H9 (cell line): ENCODE results near the gene NET1. TPM values are rescaled to one million over a fixed set of nuclear protein-coding genes. Genes with fewer than 3 reads are reported as not detected.

ENCODE experiments used
- DNase-seq: peaks from one replicate; pipeline ENCODE4 v3.0.0-alpha.2; 2017
- H2AFZ ChIP-seq: one replicate; pipeline ENCODE4 v1.6.1; 2013; ENCODE audit warnings: mild to moderate bottlenecking, low read length, control low read depth, moderate library complexity
- H2AK5ac ChIP-seq: 2 replicates; pipeline ENCODE4 v1.6.1; 2013; ENCODE audit warnings: low read length, control low read depth, mixed read lengths; ENCODE audit not compliant: insufficient read length
- H2BK120ac ChIP-seq: one replicate; pipeline ENCODE4 v1.6.1; 2013; ENCODE audit warnings: low read depth, mild to moderate bottlenecking, low read length, control low read depth, inconsistent platforms; ENCODE audit not compliant: poor library complexity, severe bottlenecking
- H2BK12ac ChIP-seq: 2 replicates; pipeline ENCODE4 v1.6.1; 2013; ENCODE audit warnings: low read length, control low read depth, mixed read lengths, low read depth; ENCODE audit not compliant: insufficient read length
- H2BK15ac ChIP-seq: 2 replicates; pipeline ENCODE4 v1.6.1; 2013; ENCODE audit warnings: low read depth, low read length, control low read depth
- H2BK20ac ChIP-seq: one replicate; pipeline ENCODE4 v1.6.1; 2013; ENCODE audit warnings: low read depth, mild to moderate bottlenecking, low read length, control low read depth, inconsistent platforms; ENCODE audit not compliant: poor library complexity, severe bottlenecking
- H2BK5ac ChIP-seq: 2 replicates; pipeline ENCODE4 v1.6.1; 2013; ENCODE audit warnings: low read length, control low read depth, mixed read lengths; ENCODE audit not compliant: insufficient read length
- H3K14ac ChIP-seq: 2 replicates; pipeline ENCODE4 v1.6.1; 2013; ENCODE audit warnings: low read length, control low read depth; ENCODE audit not compliant: insufficient read depth
- H3K18ac ChIP-seq: 2 replicates; pipeline ENCODE4 v1.6.1; 2013; ENCODE audit warnings: low read depth, mild to moderate bottlenecking, mixed read lengths, low read length, control low read depth; ENCODE audit not compliant: insufficient read length
- H3K23ac ChIP-seq: 2 replicates; pipeline ENCODE4 v1.6.1; 2013; ENCODE audit warnings: low read length, control low read depth, mixed read lengths, low read depth; ENCODE audit not compliant: insufficient read length
- H3K23me2 ChIP-seq: 2 replicates; pipeline ENCODE4 v1.6.1; 2013; ENCODE audit warnings: low read depth, mild to moderate bottlenecking, mixed read lengths, low read length, control low read depth; ENCODE audit not compliant: insufficient read length, poor library complexity, severe bottlenecking
- H3K27ac ChIP-seq: 2 replicates; pipeline ENCODE4 v1.5.1; 2013; ENCODE audit warnings: low read length, control low read depth, mixed read lengths, low read depth; ENCODE audit not compliant: insufficient read length
- H3K27me3 ChIP-seq: 2 replicates; pipeline ENCODE4 v1.6.1; 2013; ENCODE audit warnings: low read length, control low read depth, inconsistent platforms; ENCODE audit not compliant: insufficient read depth
- H3K4ac ChIP-seq: 2 replicates; pipeline ENCODE4 v1.6.1; 2013; ENCODE audit warnings: low read depth, mild to moderate bottlenecking, control low read depth, inconsistent platforms, low read length, moderate library complexity
- H3K4me1 ChIP-seq: 2 replicates; pipeline ENCODE4 v1.6.1; 2013; ENCODE audit warnings: low read length, control low read depth, inconsistent platforms; ENCODE audit not compliant: insufficient read depth
- H3K4me2 ChIP-seq: 2 replicates; pipeline ENCODE4 v1.6.1; 2013; ENCODE audit warnings: low read length, control low read depth, mixed read lengths; ENCODE audit not compliant: insufficient read length, insufficient read depth
- H3K56ac ChIP-seq: 2 replicates; pipeline ENCODE4 v1.6.1; 2013; ENCODE audit warnings: low read depth, mild to moderate bottlenecking, mixed read lengths, low read length, control low read depth; ENCODE audit not compliant: insufficient read length
- H3K79me1 ChIP-seq: 2 replicates; pipeline ENCODE4 v1.6.1; 2013; ENCODE audit warnings: low read depth, mild to moderate bottlenecking, moderate library complexity, low read length, control low read depth, inconsistent platforms; ENCODE audit not compliant: insufficient read depth, poor library complexity, severe bottlenecking
- H3K79me2 ChIP-seq: 2 replicates; pipeline ENCODE4 v1.6.1; 2013; ENCODE audit warnings: low read length, control low read depth, inconsistent platforms; ENCODE audit not compliant: insufficient read depth
- H3K9ac ChIP-seq: 2 replicates; pipeline ENCODE4 v1.6.1; 2013; ENCODE audit warnings: low read length, control low read depth, mixed read lengths; ENCODE audit not compliant: insufficient read length; ENCODE audit errors: extremely low read depth
- H3K9me3 ChIP-seq: one replicate; pipeline ENCODE4 v1.6.1; 2013; ENCODE audit warnings: low read depth, low read length, inconsistent platforms; ENCODE audit not compliant: control insufficient read depth
- H3T11ph ChIP-seq: one replicate; pipeline ENCODE4 v1.6.1; 2013; ENCODE audit warnings: mild to moderate bottlenecking, low read length, control low read depth, inconsistent platforms
- H4K20me1 ChIP-seq: one replicate; pipeline ENCODE4 v1.6.1; 2013; ENCODE audit not compliant: control insufficient read depth, insufficient read length, insufficient read depth
- H4K5ac ChIP-seq: 2 replicates; pipeline ENCODE4 v1.6.1; 2013; ENCODE audit warnings: low read depth, mild to moderate bottlenecking, mixed read lengths, low read length, control low read depth; ENCODE audit not compliant: insufficient read length
- H4K8ac ChIP-seq: replicated peaks from 2 replicates; pipeline ENCODE4 v1.6.1; 2013; ENCODE audit warnings: low read length, control low read depth, mixed read lengths, low read depth; ENCODE audit not compliant: insufficient read length
- H4K91ac ChIP-seq: 2 replicates; pipeline ENCODE4 v1.6.1; 2013; ENCODE audit warnings: low read depth, mild to moderate bottlenecking, moderate library complexity, mixed read lengths, low read length, control low read depth; ENCODE audit not compliant: insufficient read length
- H3K27ac Mint-ChIP-seq, 3 experiments: 2 replicates in 2 of 3; 3 replicates in 1 of 3; pipeline ENCODE4 v1.8.0; 2020 to 2021; ENCODE audit warnings: mixed read lengths in 3 of 3, mild to moderate bottlenecking in 1 of 3, moderate library complexity in 1 of 3
- H3K27me3 Mint-ChIP-seq: 2 replicates; pipeline ENCODE4 v1.8.0; 2021; ENCODE audit warnings: low read depth, mild to moderate bottlenecking, moderate library complexity, mixed read lengths
- H3K36me3 Mint-ChIP-seq, 3 experiments: 2 replicates in 2 of 3; 3 replicates in 1 of 3; pipeline ENCODE4 v1.8.0; 2020 to 2021; ENCODE audit warnings: low read depth in 3 of 3, mixed read lengths in 3 of 3; ENCODE audit not compliant: insufficient read depth in 1 of 3
- H3K4me1 Mint-ChIP-seq, 2 experiments: 2 replicates each; pipeline ENCODE4 v1.8.0; 2020; ENCODE audit warnings: mixed read lengths in 2 of 2
- H3K4me3 Mint-ChIP-seq, 2 experiments: 2 replicates in 1 of 2; 3 replicates in 1 of 2; pipeline ENCODE4 v1.8.0; 2020 to 2021; ENCODE audit warnings: mild to moderate bottlenecking in 2 of 2, mixed read lengths in 2 of 2, moderate library complexity in 1 of 2
- H3K9me3 Mint-ChIP-seq, 2 experiments: 2 replicates in 1 of 2; 3 replicates in 1 of 2; pipeline ENCODE4 v1.8.0; 2020; ENCODE audit warnings: mild to moderate bottlenecking in 2 of 2, mixed read lengths in 2 of 2, moderate library complexity in 1 of 2
- CTCF ChIP-seq: fragments of 200-600 bp; sonication (generic); conservative IDR thresholded peaks from 3 replicates; pipeline ENCODE4 v1.8.0; 2021; ENCODE audit warnings: antibody characterized with exemption, mild to moderate bottlenecking
- WGBS: extraction: QIAGEN DNeasy Blood & Tissue Kit; methylation state at CpG from one replicate; pipeline ENCODE4 v1.1.7; 2013; ENCODE audit warnings: missing lambda C conversion rate, low lambda C conversion rate, mixed read lengths; ENCODE audit not compliant: insufficient read length; ENCODE audit errors: extremely low coverage; 5-methylcytosine and 5-hydroxymethylcytosine counted together
- total RNA-seq: library from RNA; stranded (reverse); gene quantifications from 2 replicates; pipeline ENCODE4 v1.2.1, GENCODE V29; 2021

The NET1 gene
- total RNA-seq, 1 experiment from 2014 or later, result 50.6 TPM

DNA sequence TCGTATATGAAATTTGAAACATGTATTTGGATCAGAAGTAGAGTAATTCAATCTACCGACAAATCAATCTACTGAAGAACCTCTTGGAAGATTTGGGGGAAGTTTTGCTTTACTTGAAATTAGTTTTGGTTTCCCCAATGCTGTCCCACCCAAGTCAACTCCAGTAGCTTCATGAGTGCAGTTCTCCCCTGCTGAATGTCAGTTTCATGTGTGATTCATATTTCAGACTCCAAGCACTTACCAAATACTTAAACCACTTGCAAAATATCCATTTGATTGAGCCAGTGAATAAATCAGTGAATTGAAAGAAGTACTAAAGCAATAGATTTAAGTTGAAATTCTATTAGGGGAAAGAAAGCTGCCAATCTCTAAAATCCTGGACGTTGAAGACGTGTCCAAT, 77.7 kb downstream of the NET1 start:
- Histone ChIP-seq H3K79me1 (no peaks in the 10 kb centered on the region), H3T11ph (no peak overlapping the region), H4K5ac (no peak overlapping the region), H3K9me3 (peaks cover 6% of the 10 kb centered on the region), H4K8ac (no peak overlapping the region), H2BK12ac (no peak overlapping the region), H3K9ac (no peak overlapping the region), H2AK5ac (no peak overlapping the region), H3K56ac (no peak overlapping the region), H3K4me2 (no peak overlapping the region), H2BK20ac (no peak overlapping the region), H2AFZ (no peak overlapping the region), H3K23me2 (no peaks in the 10 kb centered on the region), H2BK120ac (no peak overlapping the region), H4K91ac (no peak overlapping the region), H2BK5ac (no peak overlapping the region), H3K27ac (no peak overlapping the region), H3K14ac (no peak overlapping the region), H3K79me2 (no peaks in the 10 kb centered on the region), H3K4me1 (no peaks in the 10 kb centered on the region; the same call in 1 of the 2 replicates), H3K23ac (no peak overlapping the region), H2BK15ac (no peak overlapping the region), H4K20me1 (no peaks in the 10 kb centered on the region), H3K18ac (no peak overlapping the region), H3K27me3 (no peaks in the 10 kb centered on the region), H3K4ac (no peak overlapping the region)
- Mint-ChIP-seq H3K27ac (no peak overlapping the region), H3K4me1 (peaks cover 25 to 40% of the 10 kb centered on the region in 2 experiments), H3K9me3 (peaks cover 9 to 11% of the 10 kb centered on the region in 2 experiments), H3K36me3 (peaks cover 3 to 11% (median 5%) of the 10 kb centered on the region in 3 experiments), H3K4me3 (no peak overlapping the region), H3K27me3 (peaks cover 6% of the 10 kb centered on the region)
- TF ChIP-seq CTCF, result no peak
- no CpG with 5 or more reads among the region's 4 CpGs for WGBS
- DNase-seq, result no peak
